T-helper 2 cell treated with Interferon-gamma antibody and Interleukin-4, amounts not matched to agents 5 μg/mL and 100 μg/mL, for 36 hours (primary cell): ENCODE results near the gene DMRT2.

Experiments used
- DNase-seq: peaks from one replicate; pipeline ENCODE4 v3.0.0; 2021; ENCODE audit warnings: low spot score
- H3K27ac Mint-ChIP-seq: one replicate; pipeline ENCODE4 v1.8.0; 2021; ENCODE audit warnings: mild to moderate bottlenecking, mixed read lengths
- H3K27me3 Mint-ChIP-seq: one replicate; pipeline ENCODE4 v1.8.0; 2021; ENCODE audit warnings: low read depth, mixed read lengths
- H3K36me3 Mint-ChIP-seq: one replicate; pipeline ENCODE4 v1.8.0; 2021; ENCODE audit warnings: low read depth, mixed read lengths
- H3K4me1 Mint-ChIP-seq: one replicate; pipeline ENCODE4 v1.8.0; 2021; ENCODE audit warnings: low read depth, mixed read lengths
- H3K4me3 Mint-ChIP-seq: one replicate; pipeline ENCODE4 v1.8.0; 2022; ENCODE audit warnings: mild to moderate bottlenecking, moderate library complexity, mixed read lengths
- H3K9me3 Mint-ChIP-seq: one replicate; pipeline ENCODE4 v1.8.0; 2021; ENCODE audit warnings: mixed read lengths

Gene DMRT2

GRCh38 chr9:1052365-1053281, 2.5 kb downstream of the DMRT2 start:
- Mint-ChIP-seq H3K36me3 (peaks cover 9% of the 10 kb centered on the region), H3K4me3 (peak overlapping the region; percentile 57), H3K27ac (peak overlapping the region; percentile 52), H3K4me1 (peaks cover 19% of the 10 kb centered on the region), H3K27me3 (peaks cover 86% of the 10 kb centered on the region), H3K9me3 (peaks cover 9% of the 10 kb centered on the region)
- DNase-seq, result no peak

- Mint-ChIP-seq H3K9me3 (peaks cover 9% of the 10 kb centered on the region), H3K27ac (no peak overlapping the region), H3K4me3 (no peak overlapping the region), H3K27me3 (peaks cover 80% of the 10 kb centered on the region), H3K4me1 (peaks cover 15% of the 10 kb centered on the region), H3K36me3 (peaks cover 8% of the 10 kb centered on the region)
- no peak for DNase-seq
Measured at GRCh38 chr9:1053282-1053621, 3.1 kb downstream of the DMRT2 start.

DNA sequence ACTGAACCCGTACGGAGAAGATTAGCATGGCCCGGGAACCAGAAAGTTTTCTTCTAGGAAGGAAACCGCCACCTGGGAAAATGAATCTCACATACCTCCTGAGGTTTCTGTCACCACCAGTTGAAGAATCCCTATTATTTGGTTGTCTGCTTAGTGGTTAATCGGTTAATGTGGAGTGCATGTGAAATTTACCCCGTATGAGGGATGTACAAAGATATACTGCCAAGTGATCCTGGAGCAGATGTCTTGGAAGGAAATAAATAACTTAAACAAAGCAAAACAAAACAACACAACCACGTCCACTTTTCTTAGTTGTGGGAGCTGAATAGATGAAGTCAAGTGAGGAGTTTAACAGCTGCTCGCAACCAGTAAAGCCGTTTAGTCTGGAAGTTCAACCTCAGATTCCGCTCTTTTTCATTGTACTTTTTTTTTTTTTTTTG, 3.8 kb downstream of the DMRT2 start:
- Mint-ChIP-seq H3K9me3 (peaks cover 5% of the 10 kb centered on the region), H3K27ac (no peak overlapping the region), H3K4me3 (no peak overlapping the region), H3K4me1 (peaks cover 13% of the 10 kb centered on the region), H3K36me3 (peaks cover 5% of the 10 kb centered on the region), H3K27me3 (peaks cover 72% of the 10 kb centered on the region)
- DNase-seq, result no peak

GRCh38 chr9:1055166-1055565, 5.0 kb downstream of the DMRT2 start:
- H3K9me3 Mint-ChIP-seq, result no peaks in the 10 kb centered on the region
- H3K27me3 Mint-ChIP-seq, result peaks cover 63% of the 10 kb centered on the region
- H3K4me3 Mint-ChIP-seq, result no peak overlapping the region
- H3K36me3 Mint-ChIP-seq, result no peaks in the 10 kb centered on the region
- H3K4me1 Mint-ChIP-seq, result peaks cover 4% of the 10 kb centered on the region
- no peak overlapping the region for H3K27ac Mint-ChIP-seq
- no peak for DNase-seq

- H3K36me3 Mint-ChIP-seq, result no peaks in the 10 kb centered on the region
- H3K9me3 Mint-ChIP-seq, result no peaks in the 10 kb centered on the region
- no peak for DNase-seq
- no peaks in the 10 kb centered on the region for H3K4me1 Mint-ChIP-seq
- peaks cover 44% of the 10 kb centered on the region for H3K27me3 Mint-ChIP-seq
- no peak overlapping the region for H3K27ac Mint-ChIP-seq
- no peak overlapping the region for H3K4me3 Mint-ChIP-seq
Measured at GRCh38 chr9:1057910-1058309, 7.8 kb downstream of the DMRT2 start.

- Mint-ChIP-seq H3K9me3 (no peaks in the 10 kb centered on the region), H3K4me1 (no peaks in the 10 kb centered on the region), H3K4me3 (no peak overlapping the region), H3K27me3 (peaks cover 34% of the 10 kb centered on the region), H3K27ac (no peak overlapping the region), H3K36me3 (no peaks in the 10 kb centered on the region)
- no peak for DNase-seq
Measured at GRCh38 chr9:1058826-1059487, 8.8 kb downstream of the DMRT2 start.

GRCh38 chr9:1065130-1065529, 15.0 kb downstream of the DMRT2 start:
- Mint-ChIP-seq H3K27ac (no peak overlapping the region), H3K36me3 (no peaks in the 10 kb centered on the region), H3K4me1 (no peaks in the 10 kb centered on the region), H3K4me3 (no peak overlapping the region), H3K27me3 (peaks cover 4% of the 10 kb centered on the region), H3K9me3 (no peaks in the 10 kb centered on the region)
- no peak for DNase-seq

DNA sequence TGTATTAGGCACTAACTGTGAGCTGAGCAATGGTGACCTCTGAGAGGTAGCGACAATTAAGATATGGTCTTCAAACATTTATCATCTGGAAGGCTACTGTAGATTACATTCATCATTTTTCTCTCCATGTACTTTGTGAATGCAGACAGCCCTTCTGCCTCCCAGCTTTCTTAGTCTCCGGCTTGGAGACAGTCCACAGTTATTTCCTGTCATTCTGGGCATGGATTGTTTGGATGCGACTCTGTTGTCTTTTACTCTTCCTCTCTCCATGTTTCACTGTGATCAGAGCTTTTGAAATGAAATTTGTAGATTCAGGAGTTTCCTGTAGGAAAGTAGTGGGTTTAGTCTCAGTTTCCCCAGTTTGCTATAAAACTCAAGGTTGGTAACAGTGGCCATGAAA, 20.5 kb downstream of the DMRT2 start:
- Mint-ChIP-seq H3K27ac (no peak overlapping the region), H3K9me3 (no peaks in the 10 kb centered on the region), H3K27me3 (no peaks in the 10 kb centered on the region), H3K4me1 (no peaks in the 10 kb centered on the region), H3K36me3 (no peaks in the 10 kb centered on the region), H3K4me3 (no peak overlapping the region)
- DNase-seq, result no peak

GRCh38 chr9:1071730-1072129, 21.6 kb downstream of the DMRT2 start:
- no peaks in the 10 kb centered on the region for H3K27me3 Mint-ChIP-seq
- H3K9me3 Mint-ChIP-seq, result no peaks in the 10 kb centered on the region
- no peak overlapping the region for H3K27ac Mint-ChIP-seq
- no peaks in the 10 kb centered on the region for H3K4me1 Mint-ChIP-seq
- H3K4me3 Mint-ChIP-seq, result no peak overlapping the region
- no peaks in the 10 kb centered on the region for H3K36me3 Mint-ChIP-seq
- DNase-seq, result no peak

DNA sequence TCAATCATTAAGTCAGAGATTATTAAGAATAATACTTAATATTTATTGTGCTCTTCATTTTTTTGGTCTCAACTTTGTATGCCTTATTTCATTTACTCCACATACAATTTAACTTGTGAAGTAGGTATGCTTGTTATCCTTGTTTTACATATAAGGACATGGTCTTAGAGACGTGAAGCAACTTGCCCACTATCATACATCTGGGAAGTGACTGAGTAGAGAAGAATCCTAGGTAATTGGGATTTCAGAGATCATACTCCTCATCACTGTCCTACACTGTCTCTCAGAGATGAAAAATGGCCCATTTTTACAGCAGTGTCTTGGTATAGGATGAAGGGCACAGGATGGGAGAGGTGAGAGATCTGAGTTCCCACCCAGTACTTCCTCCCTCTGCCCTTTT, 23.3 kb downstream of the DMRT2 start:
- no peaks in the 10 kb centered on the region for H3K27me3 Mint-ChIP-seq
- no peaks in the 10 kb centered on the region for H3K4me1 Mint-ChIP-seq
- no peak overlapping the region for H3K27ac Mint-ChIP-seq
- H3K4me3 Mint-ChIP-seq, result no peak overlapping the region
- no peaks in the 10 kb centered on the region for H3K9me3 Mint-ChIP-seq
- no peak for DNase-seq
- H3K36me3 Mint-ChIP-seq, result no peaks in the 10 kb centered on the region

DNA sequence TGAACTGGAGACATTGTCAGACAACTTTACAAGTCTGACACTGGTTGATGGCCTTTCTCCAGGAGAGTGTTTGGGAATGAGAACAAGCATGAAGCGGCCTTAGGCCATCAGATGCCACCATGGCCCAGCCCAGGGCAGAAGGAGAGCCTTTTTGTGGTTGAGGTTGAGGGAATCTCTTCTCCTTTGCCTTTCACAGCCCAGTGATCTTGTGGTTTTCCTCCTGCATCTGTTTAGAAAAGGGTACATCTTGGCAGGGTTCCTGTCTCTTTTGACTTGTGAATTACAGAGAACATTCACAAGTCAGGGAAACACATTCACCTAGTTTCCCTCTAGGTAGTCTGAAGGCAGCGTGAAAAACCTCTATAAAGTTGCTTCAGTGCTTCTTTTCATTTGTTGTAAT, 27.5 kb downstream of the DMRT2 start:
- Mint-ChIP-seq H3K27ac (no peak overlapping the region), H3K4me3 (no peak overlapping the region), H3K4me1 (no peaks in the 10 kb centered on the region), H3K36me3 (no peaks in the 10 kb centered on the region), H3K27me3 (no peaks in the 10 kb centered on the region), H3K9me3 (no peaks in the 10 kb centered on the region)
- no peak for DNase-seq

- Mint-ChIP-seq H3K9me3 (no peaks in the 10 kb centered on the region), H3K27me3 (peaks cover 3% of the 10 kb centered on the region), H3K4me3 (no peak overlapping the region), H3K4me1 (no peaks in the 10 kb centered on the region), H3K36me3 (no peaks in the 10 kb centered on the region), H3K27ac (no peak overlapping the region)
- DNase-seq, result no peak
Measured at GRCh38 chr9:1083325-1083913, 33.3 kb downstream of the DMRT2 start.

DNA sequence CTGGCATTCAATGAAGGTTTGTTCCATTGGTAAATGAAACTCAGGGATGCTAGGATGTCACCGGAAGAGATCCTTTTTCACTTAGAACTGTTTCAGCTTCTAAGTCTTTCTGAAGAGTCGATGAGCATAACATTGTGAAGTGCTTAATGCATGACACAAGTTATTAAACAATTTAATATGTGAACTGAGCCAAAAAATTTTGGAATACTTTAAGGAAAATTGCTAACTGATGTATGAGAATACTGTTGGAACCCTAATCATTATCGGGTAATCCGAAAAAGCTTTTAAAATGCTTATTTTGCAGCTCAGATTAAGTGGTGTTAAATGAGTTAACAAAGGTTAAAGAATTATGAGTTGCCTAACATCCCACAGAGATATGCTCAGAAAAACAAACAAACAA, 34.9 kb downstream of the DMRT2 start:
- no peak for DNase-seq
- Mint-ChIP-seq H3K36me3 (no peaks in the 10 kb centered on the region), H3K27ac (no peak overlapping the region), H3K4me3 (no peak overlapping the region), H3K4me1 (no peaks in the 10 kb centered on the region), H3K27me3 (peaks cover 3% of the 10 kb centered on the region), H3K9me3 (no peaks in the 10 kb centered on the region)

GRCh38 chr9:1086517-1086916, 36.4 kb downstream of the DMRT2 start:
- H3K4me1 Mint-ChIP-seq, result no peaks in the 10 kb centered on the region
- H3K27ac Mint-ChIP-seq, result no peak overlapping the region
- no peaks in the 10 kb centered on the region for H3K9me3 Mint-ChIP-seq
- H3K36me3 Mint-ChIP-seq, result no peaks in the 10 kb centered on the region
- peaks cover 3% of the 10 kb centered on the region for H3K27me3 Mint-ChIP-seq
- no peak for DNase-seq
- H3K4me3 Mint-ChIP-seq, result no peak overlapping the region
